NCI-H774 (cell line): Measurements from ENCODE around the gene SOX6.
"Not testable (repeated sequence)": the region's sequence is repeated elsewhere in the genome, so short reads cannot be mapped to it uniquely, and the experiment has no call there.

Experiments
- DNase-seq: peaks from one replicate; lab custom pipeline; 2025; lab: John Stamatoyannopoulos, UW

The SOX6 gene

DNA sequence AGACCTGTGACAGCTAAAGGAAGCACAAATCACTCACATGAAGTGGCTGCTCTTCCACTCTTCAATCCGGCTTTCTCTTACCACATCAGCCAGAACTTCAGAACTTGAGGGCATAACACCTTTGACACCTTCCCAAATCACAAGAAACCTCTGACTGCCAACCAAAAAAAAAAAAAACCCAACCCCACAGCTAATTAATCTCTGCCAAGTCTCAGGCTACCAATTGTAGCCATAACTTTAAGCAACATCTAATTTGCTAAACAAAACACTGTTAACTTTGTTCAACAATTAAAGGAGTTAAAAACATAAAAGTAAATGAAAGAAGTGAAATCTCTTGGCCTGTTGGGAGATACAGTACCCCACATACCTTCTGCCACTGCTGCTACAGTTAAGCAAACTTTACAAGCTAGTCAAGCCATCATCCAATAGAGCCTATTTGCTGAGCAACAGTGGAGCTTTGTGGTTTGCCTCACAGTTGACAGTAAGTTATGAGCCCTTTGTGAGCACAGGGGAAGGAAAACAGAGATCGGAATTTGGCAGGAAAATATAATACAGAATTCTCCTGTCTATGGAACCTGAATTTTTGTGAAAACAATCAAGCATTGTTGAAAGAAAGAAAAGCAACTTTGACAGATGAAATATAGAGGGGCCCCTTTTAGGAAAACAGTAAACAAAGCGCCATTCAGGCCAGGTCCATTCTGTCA lies at the start of gene SOX6:
Gene SOX6, minus strand, starts transcription at position 490 of the 704 bp plus-strand sequence. CDS start 15,298 bp downstream, outside the sequence.
- DNase-seq = peak; percentile 20

DNA sequence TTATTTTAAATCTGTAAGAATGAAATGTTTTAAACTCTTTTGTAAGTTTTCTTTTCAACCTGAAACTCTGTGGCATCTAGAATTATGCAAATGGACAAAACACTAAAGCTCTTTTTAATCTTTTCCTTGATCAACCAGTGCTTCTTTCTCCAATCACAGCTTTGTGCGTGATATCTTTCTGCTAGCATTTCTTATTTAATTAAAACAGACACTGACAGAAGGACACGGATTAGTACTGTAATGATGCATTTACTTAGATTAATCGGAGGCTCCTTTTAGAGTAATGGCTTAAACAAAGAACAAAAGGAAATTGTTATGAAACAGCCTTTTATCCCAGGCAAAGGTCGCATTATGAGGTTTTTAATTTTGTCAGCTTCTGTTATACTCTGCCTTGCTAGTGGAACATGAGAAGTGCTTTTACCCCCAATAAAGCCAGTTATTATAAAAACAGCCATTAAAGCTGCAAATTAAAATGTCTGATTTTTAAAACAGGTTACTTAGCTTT lies 48.5 kb upstream of the SOX6 start:
- DNase-seq = no peak

DNA sequence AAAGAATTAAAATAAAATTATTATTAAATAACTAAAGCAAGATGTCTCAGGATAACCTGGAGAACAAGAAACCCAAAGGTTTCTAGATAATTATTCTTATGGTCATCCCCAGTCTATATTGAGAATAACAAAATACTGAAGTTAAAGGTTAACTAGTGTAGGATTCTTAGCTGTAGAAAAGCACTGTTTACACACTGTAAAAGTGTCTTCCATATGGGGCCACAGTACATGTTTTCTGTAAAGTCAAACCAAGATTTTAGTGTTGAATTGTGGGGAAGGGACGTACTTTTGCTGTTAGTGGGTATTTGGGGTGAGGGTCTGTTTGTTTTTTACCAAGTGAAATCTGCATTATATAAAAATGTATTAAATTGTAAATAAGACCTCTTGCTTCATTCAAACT lies 47.5 kb upstream of the SOX6 start:
- no peak for DNase-seq

DNA sequence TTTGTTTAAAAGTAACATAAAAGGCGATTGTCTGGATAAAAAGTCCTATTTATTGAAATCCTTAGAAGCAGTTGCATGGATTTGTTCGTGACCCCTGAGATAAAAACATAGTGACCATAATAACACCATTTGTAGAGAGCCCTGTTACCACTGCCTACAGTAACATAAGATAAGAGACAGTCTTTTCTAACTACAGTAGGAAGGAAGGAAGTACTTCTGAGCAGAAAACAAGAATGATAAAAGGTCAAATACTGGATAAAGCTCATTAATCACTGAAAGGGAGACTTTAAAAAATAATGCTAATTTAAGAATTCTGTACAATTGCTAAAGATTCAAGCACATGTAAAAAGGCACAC lies 47.1 kb upstream of the SOX6 start:
- DNase-seq = no peak

DNA sequence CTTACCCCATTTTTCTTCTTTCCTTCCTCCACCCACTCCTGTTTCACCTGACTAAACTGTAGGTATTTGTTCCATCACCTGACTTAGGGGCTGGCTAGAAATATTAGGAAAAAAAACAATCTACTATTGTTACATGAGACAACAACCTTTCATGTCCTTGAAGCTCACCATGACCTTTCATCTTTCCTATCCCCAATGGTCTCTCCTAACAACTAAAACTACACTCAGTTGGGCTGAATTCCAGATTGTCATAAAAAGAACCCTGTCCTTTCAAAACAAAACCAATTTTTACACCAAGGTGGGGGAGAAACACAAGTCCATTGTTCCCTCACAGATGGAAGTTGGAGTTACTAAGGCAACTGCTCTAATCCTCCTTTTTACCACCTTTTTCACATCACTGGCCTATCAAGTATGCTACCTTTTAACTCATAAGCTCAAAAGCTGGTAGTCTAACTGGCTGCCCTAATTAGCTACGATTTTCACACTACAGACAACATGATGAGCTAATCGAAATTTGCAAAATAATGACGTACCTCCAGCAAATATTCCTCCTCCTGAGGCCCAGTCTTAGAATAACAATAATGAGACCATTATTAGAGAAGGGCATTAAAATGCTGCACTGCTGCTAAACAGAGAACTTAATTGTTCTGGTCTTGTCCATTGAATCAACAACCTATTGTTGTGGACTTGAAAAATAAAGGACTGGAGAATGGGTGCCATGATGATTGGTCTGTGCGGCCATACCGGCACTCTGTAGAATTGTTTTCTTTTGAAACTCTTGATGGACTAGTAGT lies 46.5 kb upstream of the SOX6 start:
- DNase-seq = no peak

DNA sequence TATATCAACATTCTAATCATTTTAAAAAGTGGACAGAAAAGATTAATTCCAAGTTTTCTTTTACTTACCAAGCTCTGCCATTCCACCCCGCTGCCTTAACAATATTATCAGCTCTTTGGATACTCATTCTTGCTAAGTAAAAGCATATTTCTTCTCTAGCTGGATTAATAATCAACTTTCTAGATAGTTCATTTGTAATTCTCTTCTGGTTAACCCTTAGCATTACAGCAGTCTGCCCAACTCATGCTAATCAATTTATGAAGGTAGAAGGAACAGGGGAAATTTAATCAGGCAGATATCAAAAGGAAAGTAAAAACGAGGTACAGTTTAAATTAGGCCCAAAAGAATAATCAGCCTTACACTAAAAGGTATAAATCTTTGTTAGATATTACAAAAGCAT lies 41.0 kb upstream of the SOX6 start:
- no peak for DNase-seq

DNA sequence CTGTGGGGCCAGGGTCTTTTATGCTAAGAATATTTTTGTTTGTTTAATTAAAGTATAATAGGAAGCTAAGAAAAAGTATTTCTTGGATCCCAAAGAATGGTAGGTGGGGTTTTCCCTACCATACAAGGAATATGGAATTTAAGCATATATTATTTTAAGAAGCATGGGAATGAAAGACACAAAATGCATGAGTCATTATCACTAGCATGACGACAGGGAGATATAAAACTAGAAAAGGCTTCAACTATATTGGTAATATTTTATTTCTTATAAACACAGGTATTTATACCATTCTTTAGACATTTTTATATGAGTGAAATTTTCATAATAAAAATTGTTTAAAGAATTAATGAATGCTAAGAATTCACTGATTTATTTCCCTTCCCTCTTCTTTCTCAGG lies 39.3 kb upstream of the SOX6 start:
- DNase-seq = no peak

DNA sequence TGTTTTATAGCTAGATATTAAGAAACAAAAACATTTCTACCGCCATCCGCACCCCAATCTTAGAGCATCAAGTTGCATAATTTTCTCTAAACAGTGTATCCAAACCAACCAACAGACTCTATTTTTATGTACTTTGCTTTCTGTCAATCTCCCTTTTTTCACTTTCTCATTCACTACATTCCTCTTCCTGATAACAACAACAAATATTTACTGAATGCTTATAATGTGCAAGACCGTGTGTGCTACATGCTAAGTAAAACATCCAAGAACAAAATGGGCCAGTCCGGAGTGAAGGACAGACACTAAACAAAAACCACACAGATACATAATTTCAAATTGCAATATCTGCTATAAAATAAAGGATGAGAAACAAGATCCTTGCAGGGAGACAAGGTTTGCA lies 38.6 kb upstream of the SOX6 start:
- DNase-seq = no peak

DNA sequence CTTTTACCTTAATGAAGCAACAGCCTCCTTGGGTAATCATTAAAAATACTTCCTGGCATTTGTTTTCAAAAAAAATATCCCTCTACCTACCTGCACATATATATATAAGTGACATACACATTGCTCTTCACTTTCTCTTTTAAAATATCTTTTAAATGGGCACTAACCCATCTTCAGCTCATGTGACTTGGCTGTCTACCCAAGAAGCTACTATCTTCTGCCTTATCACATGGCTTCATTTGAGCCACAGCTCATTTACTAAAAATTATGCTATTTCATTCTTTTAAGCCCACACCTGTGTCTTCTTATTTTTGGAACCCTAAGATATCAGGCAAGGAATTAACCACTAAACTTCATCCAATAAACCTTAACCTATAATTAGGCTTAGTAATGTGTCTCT lies 37.0 kb upstream of the SOX6 start:
- DNase-seq = no peak

DNA sequence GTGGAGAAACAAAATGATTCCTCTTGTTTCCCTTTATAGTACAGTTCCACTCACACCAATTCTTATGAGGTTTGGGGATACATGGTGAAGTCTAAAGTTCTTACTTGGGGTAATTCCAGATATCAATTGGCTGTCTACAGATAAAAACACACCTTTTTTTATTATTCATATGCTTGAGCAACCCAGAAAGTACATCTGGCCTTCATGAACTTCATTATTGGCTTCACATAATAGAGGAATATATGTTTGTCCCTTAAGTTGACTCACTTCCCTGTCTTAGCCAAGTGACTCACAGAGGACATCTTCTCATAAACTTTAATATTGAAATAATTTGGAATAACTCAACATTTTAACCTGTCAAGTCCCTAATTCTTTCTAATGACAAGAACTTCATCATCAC lies 36.3 kb upstream of the SOX6 start:
- DNase-seq = no peak

DNA sequence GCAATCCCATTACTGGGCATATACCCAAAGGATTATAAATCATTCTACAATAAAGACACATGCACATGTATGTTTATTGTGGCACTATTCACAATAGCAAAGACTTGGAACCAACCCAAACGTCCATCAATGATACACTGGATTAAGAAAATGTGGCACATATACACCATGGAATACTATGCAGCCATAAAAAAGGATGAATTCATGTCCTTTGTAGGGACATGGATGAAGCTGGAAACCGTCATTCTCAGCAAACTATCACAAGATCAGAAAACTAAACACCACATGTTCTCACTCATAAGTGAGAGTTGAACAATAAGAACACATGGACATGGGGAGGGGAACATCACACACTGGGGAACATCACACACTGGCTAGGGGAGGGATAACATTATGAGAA lies 34.5 kb upstream of the SOX6 start:
- not testable (repeated sequence) for DNase-seq

DNA sequence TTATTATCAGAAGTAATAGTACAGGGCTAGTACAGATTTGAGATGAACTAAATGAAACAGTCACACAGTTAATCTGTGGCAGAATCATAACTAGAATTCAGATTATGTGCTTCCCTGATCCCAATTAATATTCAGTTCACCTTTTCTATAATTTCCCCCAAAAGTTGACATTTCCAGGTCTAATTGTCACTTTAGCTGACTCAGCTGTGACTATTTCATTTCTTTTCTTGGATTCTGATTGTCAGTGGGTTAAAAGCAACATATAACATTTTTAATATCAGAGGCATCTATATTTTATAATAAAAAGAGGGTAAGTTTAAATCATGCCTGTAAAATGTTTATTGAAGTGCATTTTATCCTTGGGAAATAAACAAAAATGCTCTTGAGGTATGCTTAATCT lies 28.8 kb upstream of the SOX6 start:
- no peak for DNase-seq

DNA sequence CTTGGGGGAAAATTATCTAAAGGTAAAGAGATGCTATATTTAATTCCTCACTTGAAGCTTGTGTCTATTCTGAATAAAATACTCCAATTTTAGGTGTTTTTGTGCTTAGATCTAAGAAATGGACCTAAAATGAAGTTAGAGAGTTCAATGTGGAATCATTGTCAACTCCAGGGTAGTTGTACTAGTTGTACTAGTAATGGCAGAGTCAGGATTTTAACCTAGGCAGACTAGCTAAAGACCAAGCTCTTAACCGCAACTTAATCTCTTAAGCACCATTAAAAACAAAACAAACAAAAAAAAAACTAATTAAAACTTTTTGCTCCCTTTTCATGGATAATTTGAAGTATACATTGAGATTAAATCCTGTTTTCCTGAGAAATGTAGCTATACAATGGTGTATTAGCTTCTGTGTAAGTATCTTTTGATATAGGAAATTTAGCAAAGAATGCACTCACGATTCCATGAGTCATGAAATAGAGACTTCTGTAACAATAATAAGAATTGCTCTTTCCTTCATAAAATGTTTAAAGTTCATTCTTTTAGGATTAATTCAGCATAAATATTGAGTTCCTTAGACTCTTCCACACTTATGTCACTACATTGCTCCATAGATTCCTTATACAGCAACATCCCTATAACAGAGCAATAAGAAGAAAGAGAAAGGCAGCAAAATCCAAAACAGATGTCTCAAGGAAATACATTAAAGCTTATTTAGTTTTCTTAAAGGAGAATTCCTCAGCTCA lies 26.5 kb upstream of the SOX6 start:
- no peak for DNase-seq

DNA sequence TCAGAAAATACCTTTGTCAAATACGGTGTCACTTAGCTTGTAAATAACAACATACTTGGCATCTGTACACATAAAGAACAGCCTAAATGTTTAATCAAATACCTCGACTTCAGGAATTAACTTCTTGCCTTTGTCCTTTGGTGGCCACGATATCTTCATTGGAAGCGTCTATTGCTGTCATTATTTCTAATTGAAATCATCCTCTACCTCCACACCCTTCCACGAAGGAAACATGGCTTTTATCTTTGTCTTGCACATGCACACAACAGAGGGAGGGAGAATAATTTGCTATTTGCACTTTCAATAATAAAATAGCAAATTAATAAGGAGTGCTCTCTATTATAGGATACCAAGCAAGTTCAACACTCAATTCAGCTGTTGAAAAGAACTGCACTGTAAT lies 25.8 kb upstream of the SOX6 start:
- no peak for DNase-seq

DNA sequence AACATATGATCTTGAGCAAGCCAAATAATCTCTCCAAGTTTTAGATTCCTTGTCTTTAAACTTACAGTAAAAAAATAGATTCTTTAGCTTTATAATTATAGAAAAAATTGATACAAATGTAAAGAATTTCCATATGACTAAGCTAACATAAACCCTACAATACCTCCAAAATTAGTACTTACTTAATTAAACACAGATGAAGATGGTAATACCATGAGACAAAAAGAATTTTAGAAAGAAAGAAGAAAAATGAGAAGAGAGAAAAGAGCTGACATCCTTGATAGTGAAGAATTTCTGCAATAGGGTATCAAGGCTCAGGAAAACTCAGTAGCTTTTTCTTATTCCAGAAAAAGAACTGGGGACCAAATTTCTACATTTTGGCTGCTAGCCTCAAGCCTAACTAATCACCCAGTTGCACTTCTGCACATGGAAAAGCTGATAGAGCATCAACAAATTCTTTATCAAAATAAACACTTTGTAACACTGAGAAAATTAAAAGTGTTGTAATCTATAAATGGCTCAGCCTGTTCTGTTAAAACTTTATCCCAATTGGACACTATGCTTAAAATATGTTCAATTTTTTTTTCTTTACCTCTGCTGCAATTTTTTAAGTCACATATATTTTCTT lies 24.7 kb upstream of the SOX6 start:
- DNase-seq = no peak

DNA sequence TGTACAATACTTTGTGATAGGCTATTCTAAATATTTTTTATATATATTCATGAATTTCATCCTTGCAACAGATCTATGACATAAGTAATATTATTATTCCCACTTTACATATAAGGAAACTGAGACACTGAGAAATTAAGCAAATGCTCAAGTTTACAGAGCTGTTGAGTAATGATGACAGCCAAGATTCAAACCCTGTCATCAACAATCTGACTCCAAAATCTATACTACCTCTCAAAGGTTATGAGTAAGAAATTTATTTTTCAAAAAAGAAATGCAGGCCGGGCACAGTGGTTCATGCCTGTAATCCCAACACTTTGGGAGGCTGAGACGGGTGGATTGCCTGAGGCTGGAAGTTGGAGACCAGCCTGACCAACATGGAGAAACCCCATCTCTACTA lies 22.6 kb upstream of the SOX6 start:
- DNase-seq = no peak

DNA sequence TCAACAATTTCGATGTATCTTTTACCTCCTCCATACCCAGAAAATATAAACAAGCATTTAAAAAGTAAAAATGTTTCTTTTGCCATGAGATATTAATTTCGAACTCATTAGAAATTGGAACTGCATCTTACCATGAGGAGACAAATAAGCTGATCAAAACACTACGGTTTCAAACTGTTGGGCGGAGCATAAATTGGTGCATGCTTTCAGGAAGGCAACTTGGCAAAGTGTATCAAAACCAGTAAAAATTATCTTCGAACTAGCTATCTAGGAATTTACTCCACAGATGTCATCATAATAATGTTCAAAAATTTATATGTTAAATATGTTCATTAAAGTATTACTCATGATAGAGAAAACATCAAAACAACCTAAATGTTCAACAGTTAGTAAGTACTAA lies 21.4 kb upstream of the SOX6 start:
- DNase-seq = no peak

DNA sequence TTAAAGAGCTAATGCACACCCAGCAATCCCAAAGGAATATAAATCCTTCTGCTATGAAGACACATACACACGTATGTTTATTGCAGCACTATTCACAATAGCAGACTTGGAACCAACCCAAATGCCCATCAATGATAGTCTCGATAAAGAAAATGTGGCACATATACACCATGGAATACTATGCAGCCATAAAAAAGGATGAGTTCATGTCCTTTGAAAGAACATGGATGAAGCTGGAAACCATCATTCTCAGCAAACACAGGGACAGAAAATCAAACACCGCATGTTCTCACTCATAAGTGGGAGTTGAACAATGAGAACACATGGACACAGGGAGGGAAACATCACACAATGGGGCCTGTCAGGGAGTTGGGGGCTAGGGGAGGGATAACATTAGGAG lies 19.3 kb upstream of the SOX6 start:
- not testable (repeated sequence) for DNase-seq

DNA sequence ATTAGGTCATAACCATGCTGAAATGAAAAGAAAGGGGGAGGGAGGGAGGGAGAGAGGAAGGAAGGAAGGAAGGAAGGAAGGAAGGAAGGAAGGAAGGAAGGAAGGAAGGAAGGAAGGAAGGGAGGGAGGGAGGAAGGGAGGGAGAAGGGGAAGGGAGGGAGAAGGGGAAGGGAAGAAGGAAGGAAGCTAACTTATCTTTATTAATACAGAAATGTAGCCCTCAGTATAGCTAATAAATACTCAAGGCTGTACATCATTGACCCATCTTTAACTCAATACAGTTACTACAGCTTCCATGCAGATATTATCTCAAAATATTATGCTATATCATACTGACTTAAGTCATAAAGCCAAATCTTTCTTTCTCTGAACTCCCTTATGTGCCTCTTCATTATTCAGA lies 17.4 kb upstream of the SOX6 start:
- no peak for DNase-seq

DNA sequence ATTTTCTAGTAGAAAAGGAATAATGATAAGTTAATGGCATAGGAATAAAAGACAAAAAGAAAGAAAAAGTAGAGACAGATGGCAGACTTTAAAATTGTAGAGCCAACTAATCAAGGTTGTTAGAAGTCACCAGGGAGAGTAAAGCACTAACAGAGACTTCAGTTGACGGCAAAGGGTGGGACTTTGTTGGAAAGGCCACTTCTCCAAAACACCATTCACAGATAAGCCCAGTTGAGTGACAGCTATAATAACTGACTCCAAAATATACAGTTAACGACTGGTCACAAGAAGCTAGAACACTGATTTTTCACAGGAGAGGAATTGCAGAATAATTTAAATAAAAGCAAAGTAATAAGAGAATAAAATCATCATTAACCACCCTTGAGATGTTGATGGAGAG lies 16.0 kb upstream of the SOX6 start:
- DNase-seq = no peak

DNA sequence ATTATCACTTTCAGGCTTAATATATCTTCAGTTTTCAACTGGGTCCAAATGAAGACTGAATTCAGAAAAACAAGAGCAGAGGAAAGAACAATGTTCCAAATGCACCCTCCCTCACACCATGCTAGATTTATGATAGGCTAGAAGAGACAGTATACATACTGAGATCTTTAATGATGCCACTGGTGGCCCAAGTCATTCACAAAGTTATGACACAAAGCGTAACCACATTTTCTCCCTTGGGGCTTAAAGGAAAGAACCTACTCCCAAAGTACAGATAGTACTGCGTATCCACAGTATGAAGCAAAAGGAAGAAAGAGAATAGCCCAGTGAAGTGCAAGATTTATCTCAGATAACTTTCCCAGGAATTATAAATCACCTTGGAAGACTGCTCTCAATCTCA lies 10.9 kb upstream of the SOX6 start:
- no peak for DNase-seq

DNA sequence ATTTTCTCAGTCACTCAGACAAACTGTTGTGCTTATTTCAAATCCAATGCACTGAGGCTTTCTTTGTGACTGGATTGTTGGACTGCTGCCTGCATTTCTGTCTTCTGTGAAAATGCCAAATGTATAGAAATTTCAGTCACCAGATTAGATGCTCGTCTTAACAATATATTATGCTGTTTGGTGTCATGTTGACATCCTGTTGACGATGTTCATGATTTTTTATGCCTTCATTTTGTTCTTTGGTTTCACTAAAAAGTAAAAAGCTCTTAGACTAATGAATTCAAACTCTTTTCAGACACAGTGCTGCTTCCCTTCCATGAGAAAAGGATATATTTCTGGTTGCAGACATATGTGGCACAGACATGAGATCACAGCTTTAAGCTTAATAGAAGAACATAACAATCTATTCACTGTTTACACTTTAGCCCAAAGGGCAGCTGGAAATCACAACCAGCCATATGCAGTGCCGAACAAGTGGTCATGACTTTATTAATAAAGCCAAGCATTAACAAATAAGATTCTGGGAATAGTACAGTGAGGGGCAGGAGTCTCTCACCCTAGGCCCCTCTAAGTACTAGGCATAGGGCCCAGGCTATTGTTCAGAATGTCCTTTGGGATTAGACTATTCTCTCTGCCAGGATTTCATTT lies 9.4 kb upstream of the SOX6 start:
- DNase-seq = no peak
